GM12878 (cell line): ENCODE measurements around the gene STARD8.

Experiments used
- ASH2L ChIP-seq: fragments of 300-600, 200-600 bp; sonication (generic); IDR thresholded peaks from 2 replicates; pipeline ENCODE4 v1.6.1; 2017; ENCODE audit warnings: low read depth, mild to moderate bottlenecking, borderline replicate concordance
- CREB1 ChIP-seq: IDR thresholded peaks from 2 replicates; pipeline ENCODE4 v1.6.1; 2012; ENCODE audit warnings: low read depth, mild to moderate bottlenecking, inconsistent platforms
- CTCF ChIP-seq, 3 experiments: IDR thresholded peaks in 2 of 3; conservative IDR thresholded peaks in 1 of 3; 2 replicates each; pipeline ENCODE4 v1.5.1; 2011; ENCODE audit warnings: low read depth in 3 of 3, low read length in 3 of 3, mild to moderate bottlenecking in 3 of 3, control low read depth in 2 of 3, moderate library complexity in 2 of 3, inconsistent platforms in 1 of 3, mixed read lengths in 1 of 3; ENCODE audit not compliant: control insufficient read depth in 2 of 3, insufficient read depth in 1 of 3; ENCODE audit errors: extremely low read depth in 1 of 3
- EP300 ChIP-seq, 2 experiments: fragments of 150-350 bp in 1 of 2; IDR thresholded peaks; 2 replicates each; pipeline ENCODE4 v1.6.1; 2011 to 2012; ENCODE audit warnings: low read depth in 2 of 2, low read length in 2 of 2, borderline replicate concordance in 1 of 2, improper control_type of control experiment in 1 of 2, inconsistent platforms in 1 of 2; ENCODE audit not compliant: control insufficient read depth in 1 of 2
- POLR2A ChIP-seq: IDR thresholded peaks from 2 replicates; pipeline ENCODE4 v1.6.1; 2011; ENCODE audit warnings: low read depth, mild to moderate bottlenecking, low read length
- RAD51 ChIP-seq: fragments of 450-650 bp; IDR thresholded peaks from 2 replicates; pipeline ENCODE4 v1.6.1; 2016; ENCODE audit warnings: moderate library complexity, mild to moderate bottlenecking, inconsistent platforms
- SIN3A ChIP-seq: IDR thresholded peaks from 2 replicates; pipeline ENCODE4 v1.6.1; 2012; ENCODE audit warnings: low read depth, low read length, improper control_type of control experiment
- TAF1 ChIP-seq: IDR thresholded peaks from 2 replicates; pipeline ENCODE4 v1.6.1; 2011; ENCODE audit warnings: mild to moderate bottlenecking, low read depth, low read length, borderline replicate concordance
- YY1 ChIP-seq: IDR thresholded peaks from 2 replicates; pipeline ENCODE4 v1.6.1; 2011; ENCODE audit warnings: low read depth, mild to moderate bottlenecking, low read length
- ZBTB40 ChIP-seq: fragments of 450-650 bp; IDR thresholded peaks from 2 replicates; pipeline ENCODE4 v1.6.1; 2016; ENCODE audit warnings: mild to moderate bottlenecking, moderate library complexity, borderline replicate concordance

- no peak for TF ChIP-seq ASH2L
- TF ChIP-seq CTCF (IDR thresholded peaks at IDR 0.05 in 2 of 3, conservative IDR thresholded peaks at IDR 0.05 in 1 of 3; ENCODE audit: control insufficient read depth in 2 of 3, extremely low read depth in 1 of 3, insufficient read depth in 1 of 3, low read depth in 3 of 3, low read length in 3 of 3): no peak
- no peak for TF ChIP-seq POLR2A
- no peak for TF ChIP-seq TAF1
- TF ChIP-seq CREB1: no peak
- no peak for TF ChIP-seq ZBTB40
- TF ChIP-seq SIN3A: no peak
- TF ChIP-seq YY1: no peak
- TF ChIP-seq RAD51: no peak
- no peak for TF ChIP-seq EP300 (IDR thresholded peaks at IDR 0.05; ENCODE audit: borderline replicate concordance in 1 of 2, control insufficient read depth in 1 of 2, low read depth in 2 of 2, low read length in 2 of 2)
Observed at GRCh38 chrX:68717663-68718442, 70.4 kb downstream of the STARD8 start.
